Measurements from ENCODE around the gene NRG2.

Gene NRG2

DNA sequence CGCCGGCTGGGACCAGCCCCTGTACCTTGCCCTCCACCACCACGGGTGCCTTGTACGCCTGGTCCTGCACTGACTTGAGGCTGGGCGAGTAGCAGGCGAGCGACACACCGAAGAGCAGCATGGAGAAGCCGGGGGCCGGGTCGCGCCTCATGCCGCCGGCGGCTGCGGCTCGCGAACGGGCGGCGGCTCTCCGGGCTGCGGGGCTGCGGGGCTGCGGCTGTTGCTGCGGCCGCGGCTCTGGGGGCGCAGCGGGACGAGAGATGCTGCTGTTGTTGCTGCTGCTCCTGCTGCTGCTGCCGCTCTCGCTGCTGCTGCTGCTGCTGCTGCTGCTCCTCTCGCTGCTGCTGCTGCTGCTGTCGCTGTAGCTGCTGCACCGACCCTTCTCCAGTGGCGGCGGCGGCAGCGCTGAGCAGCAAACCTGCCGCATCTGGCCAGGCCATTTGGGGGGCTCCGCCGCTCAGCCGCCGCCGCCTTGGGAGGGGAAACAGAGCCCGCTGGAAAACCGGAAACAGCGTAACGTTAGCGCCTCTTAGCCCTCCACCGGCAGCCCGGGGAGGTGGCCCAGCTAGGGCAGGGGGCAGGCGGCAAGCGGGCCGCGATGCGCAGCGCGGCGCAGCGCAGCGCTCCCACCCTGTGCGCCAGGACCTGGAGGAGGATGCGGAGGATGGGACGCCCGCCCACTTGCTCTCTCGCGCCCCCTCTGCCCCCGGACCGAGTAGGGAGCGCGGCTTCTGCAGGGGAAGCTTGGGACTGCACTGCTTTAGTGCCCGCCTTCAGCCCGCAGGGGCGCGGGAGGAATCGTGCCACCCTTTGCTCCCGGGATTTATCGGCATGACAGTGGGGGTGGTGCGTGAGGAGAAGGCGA lies at the start of gene NRG2:
TSS of gene NRG2 (minus strand) at position 657 of the 865 bp plus-strand sequence.
- DNase-seq (ENCODE audit: low spot score), result peak; percentile 82
- in situ Hi-C loops (cut with MboI; ENCODE audit: low pct_unique_long_range_greater_than_20kb, low sequenced_read_pairs, unreplicated experiment), result no loop called here
- TF ChIP-seq, protein P1, sequence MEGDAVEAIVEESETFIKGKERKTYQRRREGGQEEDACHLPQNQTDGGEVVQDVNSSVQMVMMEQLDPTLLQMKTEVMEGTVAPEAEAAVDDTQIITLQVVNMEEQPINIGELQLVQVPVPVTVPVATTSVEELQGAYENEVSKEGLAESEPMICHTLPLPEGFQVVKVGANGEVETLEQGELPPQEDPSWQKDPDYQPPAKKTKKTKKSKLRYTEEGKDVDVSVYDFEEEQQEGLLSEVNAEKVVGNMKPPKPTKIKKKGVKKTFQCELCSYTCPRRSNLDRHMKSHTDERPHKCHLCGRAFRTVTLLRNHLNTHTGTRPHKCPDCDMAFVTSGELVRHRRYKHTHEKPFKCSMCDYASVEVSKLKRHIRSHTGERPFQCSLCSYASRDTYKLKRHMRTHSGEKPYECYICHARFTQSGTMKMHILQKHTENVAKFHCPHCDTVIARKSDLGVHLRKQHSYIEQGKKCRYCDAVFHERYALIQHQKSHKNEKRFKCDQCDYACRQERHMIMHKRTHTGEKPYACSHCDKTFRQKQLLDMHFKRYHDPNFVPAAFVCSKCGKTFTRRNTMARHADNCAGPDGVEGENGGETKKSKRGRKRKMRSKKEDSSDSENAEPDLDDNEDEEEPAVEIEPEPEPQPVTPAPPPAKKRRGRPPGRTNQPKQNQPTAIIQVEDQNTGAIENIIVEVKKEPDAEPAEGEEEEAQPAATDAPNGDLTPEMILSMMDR (IDR thresholded peaks at IDR 0.05; ENCODE audit: extremely low read depth, insufficient read depth, missing control alignments), result peak; percentile 60

DNA sequence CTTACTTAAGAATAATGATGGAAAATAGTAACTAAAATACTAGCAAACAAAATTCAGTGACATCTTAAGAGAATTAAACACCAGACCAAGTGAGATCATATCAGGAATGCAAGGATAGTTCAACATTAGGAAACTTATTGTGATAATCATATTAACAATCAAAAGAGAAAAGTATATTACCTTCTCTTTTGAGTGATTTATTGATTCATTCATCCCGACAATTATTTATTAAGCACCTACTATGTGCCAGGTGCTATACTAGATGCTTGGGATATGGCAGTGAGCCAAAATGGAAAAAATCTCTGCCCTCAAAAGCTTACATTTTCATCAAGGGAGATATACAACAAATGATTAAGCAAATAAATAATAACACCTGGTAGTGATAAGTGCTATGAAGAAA lies 47.2 kb upstream of the NRG2 start:
- TF ChIP-seq, protein P1 (IDR thresholded peaks at IDR 0.05; ENCODE audit: extremely low read depth, insufficient read depth, missing control alignments), result no peak
- DNase-seq (ENCODE audit: low spot score), result no peak
- in situ Hi-C loops (cut with MboI; ENCODE audit: low pct_unique_long_range_greater_than_20kb, low sequenced_read_pairs, unreplicated experiment), result no loop called here

DNA sequence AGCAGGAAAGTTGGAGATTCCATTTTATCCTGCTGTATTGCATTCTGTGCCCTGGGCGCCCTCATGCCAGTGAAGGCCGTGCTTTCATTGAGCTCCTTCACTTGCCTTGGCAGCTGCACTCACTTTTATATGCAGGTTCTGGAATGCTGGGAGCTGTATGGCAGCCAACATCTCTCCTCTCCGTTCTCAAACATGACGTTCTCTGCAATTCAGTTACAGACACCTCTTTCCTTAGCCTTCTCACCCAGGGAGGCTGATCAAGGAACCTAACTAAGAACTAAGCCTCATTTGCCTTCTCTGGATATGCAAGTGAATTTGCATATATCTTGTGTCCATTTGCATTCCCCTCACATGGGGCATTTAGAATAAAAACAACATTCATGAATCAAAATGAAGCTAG lies 41.4 kb upstream of the NRG2 start:
- no peak for DNase-seq (ENCODE audit: low spot score)
- in situ Hi-C loops (cut with MboI; ENCODE audit: low pct_unique_long_range_greater_than_20kb, low sequenced_read_pairs, unreplicated experiment), result loop anchor here (5.0 kb wide), 1 partner anchor 68 kb away; no protein-coding TSS in a partner anchor
- TF ChIP-seq, protein P1 (IDR thresholded peaks at IDR 0.05; ENCODE audit: extremely low read depth, insufficient read depth, missing control alignments), result no peak

DNA sequence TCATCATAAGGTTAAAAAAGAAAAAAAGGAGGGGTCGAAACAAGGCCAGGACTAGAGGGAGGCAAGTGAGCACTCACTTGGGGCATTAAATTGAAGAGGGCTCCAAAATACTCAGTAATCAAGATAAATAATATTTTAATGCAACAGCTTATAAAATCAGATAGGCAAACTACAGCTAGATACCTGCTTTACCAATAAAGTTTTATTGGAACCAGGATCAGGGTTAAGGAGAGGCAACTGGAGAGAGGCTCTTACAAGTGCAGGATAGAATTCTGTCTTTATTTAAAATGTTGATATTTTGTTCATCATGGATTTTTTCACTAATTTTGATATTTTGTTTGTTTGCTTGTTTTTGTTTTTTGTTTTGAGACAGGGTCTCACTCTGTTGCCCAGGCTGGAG lies 40.6 kb upstream of the NRG2 start:
- TF ChIP-seq, protein P1 (IDR thresholded peaks at IDR 0.05; ENCODE audit: extremely low read depth, insufficient read depth, missing control alignments), result no peak
- DNase-seq (ENCODE audit: low spot score), result no peak
- in situ Hi-C loops (cut with MboI; ENCODE audit: low pct_unique_long_range_greater_than_20kb, low sequenced_read_pairs, unreplicated experiment), result loop anchor here (5.0 kb wide), 1 partner anchor 69 kb away; no protein-coding TSS in a partner anchor

DNA sequence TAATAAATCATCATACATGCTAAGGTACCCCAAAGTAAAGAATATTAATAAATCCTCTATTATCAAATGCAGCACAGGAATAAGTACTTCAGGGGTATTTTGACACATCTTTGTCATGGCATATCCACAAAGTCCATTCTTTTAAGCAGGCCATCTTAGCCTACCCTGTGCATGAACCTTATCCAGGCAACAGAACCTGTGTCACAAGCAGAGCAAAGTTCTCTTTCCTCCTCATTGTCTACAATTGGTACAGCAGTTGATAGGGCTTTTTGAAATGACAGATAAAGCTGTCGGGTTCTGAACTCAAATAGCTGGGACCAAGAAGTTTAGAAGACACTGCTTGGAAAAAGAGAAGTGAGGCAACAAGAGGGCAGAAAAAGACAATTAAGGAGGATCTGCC lies 40.0 kb upstream of the NRG2 start:
- in situ Hi-C loops (cut with MboI; ENCODE audit: low pct_unique_long_range_greater_than_20kb, low sequenced_read_pairs, unreplicated experiment), result loop anchor here (5.0 kb wide), 1 partner anchor 69 kb away; no protein-coding TSS in a partner anchor
- no peak for DNase-seq (ENCODE audit: low spot score)

DNA sequence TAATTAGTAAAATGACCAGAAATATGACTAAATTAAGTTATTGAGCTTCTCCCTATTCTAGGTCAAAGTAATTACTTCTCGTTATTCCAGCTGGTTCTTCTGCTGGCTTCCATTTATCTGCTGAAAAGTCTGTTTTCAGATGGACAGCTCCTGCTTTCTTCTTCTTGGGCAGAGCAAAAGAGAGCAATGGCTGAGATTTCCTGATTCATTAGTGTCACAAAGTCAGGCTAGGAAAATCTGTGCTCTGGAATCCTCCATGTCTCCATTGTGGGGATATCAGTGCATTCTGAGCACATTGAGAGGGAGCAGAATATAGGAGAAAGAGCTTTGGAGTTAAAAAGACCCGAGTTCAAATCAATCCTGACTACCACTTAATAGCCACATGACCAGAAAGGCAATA lies 33.7 kb upstream of the NRG2 start:
- DNase-seq (ENCODE audit: low spot score), result no peak
- TF ChIP-seq, protein P1 (IDR thresholded peaks at IDR 0.05; ENCODE audit: extremely low read depth, insufficient read depth, missing control alignments), result no peak

More for the DNA sequence above, 40.0 kb upstream of the NRG2 start:
- TF ChIP-seq, protein P1 (IDR thresholded peaks at IDR 0.05; ENCODE audit: extremely low read depth, insufficient read depth, missing control alignments), result no peak

More for the DNA sequence above, 33.7 kb upstream of the NRG2 start:
- in situ Hi-C loops (cut with MboI; ENCODE audit: low pct_unique_long_range_greater_than_20kb, low sequenced_read_pairs, unreplicated experiment), result no loop called here
